ENCODE data around the gene PROCA1.
A peak's percentile ranks its signal among the peaks of the same experiment; 100 is the strongest.

PROCA1 gene

DNA sequence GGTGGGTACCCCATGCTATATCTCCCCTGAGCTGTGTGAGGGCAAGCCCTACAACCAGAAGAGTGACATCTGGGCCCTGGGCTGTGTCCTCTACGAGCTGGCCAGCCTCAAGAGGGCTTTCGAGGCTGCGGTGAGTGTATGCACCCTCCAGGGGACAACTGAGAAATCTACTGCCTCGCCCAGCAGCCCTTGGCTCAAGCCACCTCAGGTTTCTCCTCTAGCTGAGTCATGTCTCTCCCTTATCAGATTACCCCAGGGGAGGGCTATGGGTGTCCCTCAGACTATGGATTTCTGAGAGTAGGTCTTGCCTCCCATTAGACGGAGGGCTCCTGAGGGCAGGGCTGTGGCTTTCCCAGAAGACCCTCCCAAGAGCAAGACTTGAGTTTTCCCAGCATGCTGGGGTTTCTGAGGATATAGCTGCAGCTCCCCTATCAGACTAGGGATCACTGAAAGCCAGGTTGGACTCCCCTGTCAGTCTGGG is 23.6 kb upstream of the PROCA1 start:
- peaks cover 0 to 3% (median 0%) of the 10 kb centered on the region in 5 donors for H3K36me3 ChIP-seq (ENCODE audit: control insufficient read depth in 5 of 5, insufficient read depth in 5 of 5, low read length in 5 of 5)
- H3K27me3 ChIP-seq (ENCODE audit: control insufficient read depth in 5 of 5, insufficient read depth in 4 of 5, low read length in 5 of 5): no peaks in the 10 kb centered on the region
- H3K9ac ChIP-seq (ENCODE audit: low read length in 5 of 5): no peak overlapping the region
- no peak overlapping the region for H3K27ac ChIP-seq (ENCODE audit: low read depth, low read length)
- H3K9me3 ChIP-seq (ENCODE audit: control insufficient read depth in 5 of 5, low read length in 5 of 5): no peaks in the 10 kb centered on the region
- H3K4me1 ChIP-seq (ENCODE audit: control insufficient read depth in 5 of 5, insufficient read depth in 5 of 5, low read length in 5 of 5): no peaks in the 10 kb centered on the region
- no peak overlapping the region for H3K4me3 ChIP-seq (ENCODE audit: low read depth in 1 of 5, low read length in 5 of 5)

DNA sequence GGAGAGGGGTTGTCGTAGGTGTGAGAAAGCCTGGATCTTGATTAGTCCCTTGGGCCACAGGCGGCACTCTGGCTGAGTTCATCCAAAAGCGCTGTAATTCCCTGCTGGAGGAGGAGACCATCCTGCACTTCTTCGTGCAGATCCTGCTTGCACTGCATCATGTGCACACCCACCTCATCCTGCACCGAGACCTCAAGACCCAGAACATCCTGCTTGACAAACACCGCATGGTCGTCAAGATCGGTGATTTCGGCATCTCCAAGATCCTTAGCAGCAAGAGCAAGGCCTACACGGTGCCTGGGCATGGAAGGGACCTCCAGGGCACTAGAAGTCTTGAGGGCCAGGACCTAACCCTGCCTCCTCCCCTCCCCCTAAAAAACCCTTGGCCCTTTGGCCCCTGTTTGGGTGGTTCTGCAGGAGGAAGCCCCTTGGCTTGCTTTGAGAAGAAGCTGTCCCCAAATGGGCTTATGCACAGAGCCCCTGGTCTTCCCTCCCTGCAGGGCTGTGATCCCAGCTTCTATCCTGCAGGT is 23.1 kb upstream of the PROCA1 start:
- Histone ChIP-seq H3K27me3 (ENCODE audit: control insufficient read depth in 5 of 5, insufficient read depth in 4 of 5, low read length in 5 of 5) (no peaks in the 10 kb centered on the region), H3K36me3 (ENCODE audit: control insufficient read depth in 5 of 5, insufficient read depth in 5 of 5, low read length in 5 of 5) (peaks cover 0 to 3% (median 0%) of the 10 kb centered on the region in 5 donors), H3K4me1 (ENCODE audit: control insufficient read depth in 5 of 5, insufficient read depth in 5 of 5, low read length in 5 of 5) (no peaks in the 10 kb centered on the region), H3K27ac (ENCODE audit: low read depth, low read length) (no peak overlapping the region), H3K4me3 (ENCODE audit: low read depth in 1 of 5, low read length in 5 of 5) (no peak overlapping the region), H3K9me3 (ENCODE audit: control insufficient read depth in 5 of 5, low read length in 5 of 5) (no peaks in the 10 kb centered on the region), H3K9ac (ENCODE audit: low read length in 5 of 5) (no peak overlapping the region)

DNA sequence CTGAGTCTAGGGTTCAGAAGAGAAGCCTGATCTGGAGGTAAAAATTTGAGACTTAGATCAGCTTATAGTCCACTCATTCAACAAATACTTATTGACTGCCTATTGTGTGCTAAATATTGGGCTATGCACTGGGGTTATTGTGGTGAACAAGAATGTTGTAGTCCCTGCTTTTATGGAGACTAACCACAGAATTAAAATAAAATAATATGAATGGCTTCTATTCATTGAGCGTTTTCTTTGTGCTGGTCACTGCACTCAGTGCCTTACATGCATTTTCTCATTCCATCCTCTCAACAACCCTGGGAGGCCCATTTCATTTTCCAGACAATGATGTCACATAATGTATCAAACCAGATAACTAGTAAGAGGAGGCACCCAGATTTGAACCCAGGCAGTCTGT is 21.7 kb upstream of the PROCA1 start:
- Histone ChIP-seq H3K27me3 (ENCODE audit: control insufficient read depth in 5 of 5, insufficient read depth in 4 of 5, low read length in 5 of 5) (no peaks in the 10 kb centered on the region), H3K27ac (ENCODE audit: low read depth, low read length) (no peak overlapping the region), H3K4me1 (ENCODE audit: control insufficient read depth in 5 of 5, insufficient read depth in 5 of 5, low read length in 5 of 5) (peaks cover 0 to 8% (median 5%) of the 10 kb centered on the region in 5 donors), H3K9ac (ENCODE audit: low read length in 5 of 5) (no peak overlapping the region), H3K9me3 (ENCODE audit: control insufficient read depth in 5 of 5, low read length in 5 of 5) (no peaks in the 10 kb centered on the region), H3K4me3 (ENCODE audit: low read depth in 1 of 5, low read length in 5 of 5) (no peak overlapping the region), H3K36me3 (ENCODE audit: control insufficient read depth in 5 of 5, insufficient read depth in 5 of 5, low read length in 5 of 5) (peaks cover 0 to 3% (median 0%) of the 10 kb centered on the region in 5 donors)

- H3K27ac ChIP-seq (ENCODE audit: low read depth, low read length): no peak overlapping the region
- H3K4me3 ChIP-seq (ENCODE audit: low read depth in 1 of 5, low read length in 5 of 5): no peak overlapping the region
Measured at GRCh38 chr17:28729950-28730330, 18.3 kb upstream of the PROCA1 start.

DNA sequence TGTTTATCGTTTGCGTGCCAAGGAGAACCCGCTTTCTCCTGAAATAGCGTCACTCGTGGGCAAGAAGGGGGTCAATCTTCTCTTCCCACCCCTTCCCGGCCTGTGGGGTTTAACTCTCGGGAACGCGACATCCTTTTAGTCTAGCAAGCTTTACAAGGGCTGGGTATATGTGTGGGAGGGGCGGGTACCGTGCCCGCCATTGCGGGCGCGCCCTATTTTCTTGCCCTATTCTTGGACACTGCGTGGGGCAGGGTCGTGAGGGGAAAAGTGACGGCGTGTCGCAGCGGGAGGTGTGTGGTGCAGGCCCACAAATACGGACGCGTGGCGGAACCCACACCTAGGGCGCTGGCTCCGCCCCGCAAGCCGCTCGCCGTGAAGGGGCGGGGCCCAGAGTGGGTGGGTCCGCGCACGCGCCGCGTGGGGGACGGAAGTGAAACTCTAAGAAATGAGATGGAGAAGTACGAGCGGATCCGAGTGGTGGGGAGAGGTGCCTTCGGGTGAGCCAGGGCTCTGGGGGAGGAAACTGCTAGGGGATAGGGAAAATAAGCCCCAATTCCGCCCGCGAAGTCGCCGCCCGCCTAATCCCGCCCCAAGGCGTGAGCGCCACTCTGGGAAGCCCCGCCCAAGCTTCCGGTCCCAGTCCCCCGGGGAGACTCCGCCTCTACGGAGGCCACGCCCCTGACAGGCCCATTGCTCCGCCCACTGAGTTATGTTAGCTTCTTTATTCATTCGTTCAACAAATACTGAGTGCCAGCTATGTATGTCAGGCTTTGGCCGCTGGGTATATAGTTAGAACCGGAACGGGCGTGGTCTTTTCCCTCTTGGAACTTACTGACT is 16.9 kb upstream of the PROCA1 start, which contains the start of gene NEK8:
Gene NEK8, plus strand, starts transcription at position 425 of the 837 bp plus-strand sequence. Its CDS starts 26 bp downstream, at position 451.
- Histone ChIP-seq H3K36me3 (ENCODE audit: control insufficient read depth in 5 of 5, insufficient read depth in 5 of 5, low read length in 5 of 5) (peaks cover 4 to 12% (median 11%) of the 10 kb centered on the region in 5 donors), H3K4me3 (ENCODE audit: low read depth in 1 of 5, low read length in 5 of 5) (peak within 1 kb of the TSS; percentile 79 to 99 (median 91)), H3K27me3 (ENCODE audit: control insufficient read depth in 5 of 5, insufficient read depth in 4 of 5, low read length in 5 of 5) (no peaks in the 10 kb centered on the region), H3K9ac (ENCODE audit: low read length in 5 of 5) (peak within 1 kb of the TSS; percentile 41 to 95 (median 87)), H3K27ac (ENCODE audit: low read depth, low read length) (peak within 1 kb of the TSS; percentile 86), H3K9me3 (ENCODE audit: control insufficient read depth in 5 of 5, low read length in 5 of 5) (no peaks in the 10 kb centered on the region), H3K4me1 (ENCODE audit: control insufficient read depth in 5 of 5, insufficient read depth in 5 of 5, low read length in 5 of 5) (peaks cover 5 to 43% (median 36%) of the 10 kb centered on the region in 5 donors)

More at GRCh38 chr17:28729950-28730330, 18.3 kb upstream of the PROCA1 start:
- peaks cover 0 to 3% (median 0%) of the 10 kb centered on the region in 5 donors for H3K36me3 ChIP-seq (ENCODE audit: control insufficient read depth in 5 of 5, insufficient read depth in 5 of 5, low read length in 5 of 5)
- H3K4me1 ChIP-seq (ENCODE audit: control insufficient read depth in 5 of 5, insufficient read depth in 5 of 5, low read length in 5 of 5): peaks cover 5 to 40% (median 34%) of the 10 kb centered on the region in 5 donors
- no peaks in the 10 kb centered on the region for H3K27me3 ChIP-seq (ENCODE audit: control insufficient read depth in 5 of 5, insufficient read depth in 4 of 5, low read length in 5 of 5)
- H3K9me3 ChIP-seq (ENCODE audit: control insufficient read depth in 5 of 5, low read length in 5 of 5): no peaks in the 10 kb centered on the region
- H3K9ac ChIP-seq (ENCODE audit: low read length in 5 of 5): no peak overlapping the region

GRCh38 chr17:28726627-28727491 is 15.2 kb upstream of the PROCA1 start:
- peak overlapping the region; percentile 65 for H3K27ac ChIP-seq (ENCODE audit: low read depth, low read length)
- H3K27me3 ChIP-seq (ENCODE audit: control insufficient read depth in 5 of 5, insufficient read depth in 4 of 5, low read length in 5 of 5): no peaks in the 10 kb centered on the region
- peaks cover 5 to 44% (median 41%) of the 10 kb centered on the region in 5 donors for H3K4me1 ChIP-seq (ENCODE audit: control insufficient read depth in 5 of 5, insufficient read depth in 5 of 5, low read length in 5 of 5)
- H3K36me3 ChIP-seq (ENCODE audit: control insufficient read depth in 5 of 5, insufficient read depth in 5 of 5, low read length in 5 of 5): peaks cover 5 to 29% (median 25%) of the 10 kb centered on the region in 5 donors
- peak overlapping the region; percentile 41 to 95 (median 72) for H3K4me3 ChIP-seq (ENCODE audit: low read depth in 1 of 5, low read length in 5 of 5)
- peak overlapping the region in 4 of 5 donors; percentile 30 to 78 (median 66) for H3K9ac ChIP-seq (ENCODE audit: low read length in 5 of 5)
- no peaks in the 10 kb centered on the region for H3K9me3 ChIP-seq (ENCODE audit: control insufficient read depth in 5 of 5, low read length in 5 of 5)

DNA sequence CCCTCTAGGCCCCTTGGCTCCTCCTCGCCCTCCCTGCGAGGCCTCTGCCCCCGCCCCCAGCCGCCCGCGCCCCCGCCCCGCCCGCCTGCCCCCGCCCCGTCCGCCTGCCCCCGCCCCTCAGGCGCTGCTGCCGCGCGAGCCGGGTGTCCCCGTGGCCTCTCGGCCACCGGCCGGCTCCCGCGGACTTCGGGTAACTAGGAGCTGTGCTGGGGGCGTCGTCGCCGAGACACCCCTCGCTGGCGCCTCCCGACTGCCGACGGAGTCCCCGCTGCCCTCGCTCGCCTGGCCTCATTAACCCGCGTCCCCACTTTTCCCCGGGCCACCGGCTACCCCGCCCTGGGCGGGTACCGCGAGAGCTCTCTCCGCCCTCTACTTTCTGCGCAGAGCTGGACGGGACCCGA is 14.5 kb upstream of the PROCA1 start, which contains the start of gene TLCD1:
Gene TLCD1, minus strand, starts transcription at position 8 of the 401 bp plus-strand sequence. CDS start 136 bp downstream, outside the sequence.
- peaks cover 8 to 34% (median 30%) of the 10 kb centered on the region in 5 donors for H3K36me3 ChIP-seq (ENCODE audit: control insufficient read depth in 5 of 5, insufficient read depth in 5 of 5, low read length in 5 of 5)
- peaks cover 9 to 50% (median 47%) of the 10 kb centered on the region in 5 donors for H3K4me1 ChIP-seq (ENCODE audit: control insufficient read depth in 5 of 5, insufficient read depth in 5 of 5, low read length in 5 of 5)
- peak within 1 kb of the TSS; percentile 65 for H3K27ac ChIP-seq (ENCODE audit: low read depth, low read length)
- H3K4me3 ChIP-seq (ENCODE audit: low read depth in 1 of 5, low read length in 5 of 5): peak within 1 kb of the TSS; percentile 41 to 95 (median 72)
- H3K9ac ChIP-seq (ENCODE audit: low read length in 5 of 5): peak within 1 kb of the TSS in 4 of 5 donors; percentile 58 to 78 (median 71)
- no peaks in the 10 kb centered on the region for H3K27me3 ChIP-seq (ENCODE audit: control insufficient read depth in 5 of 5, insufficient read depth in 4 of 5, low read length in 5 of 5)
- no peaks in the 10 kb centered on the region for H3K9me3 ChIP-seq (ENCODE audit: control insufficient read depth in 5 of 5, low read length in 5 of 5)

- H3K4me1 ChIP-seq (ENCODE audit: control insufficient read depth in 5 of 5, insufficient read depth in 5 of 5, low read length in 5 of 5): peaks cover 9 to 55% (median 52%) of the 10 kb centered on the region in 5 donors
- peak overlapping the region in 4 of 5 donors; percentile 51 to 76 (median 66) for H3K9ac ChIP-seq (ENCODE audit: low read length in 5 of 5)
- no peaks in the 10 kb centered on the region for H3K9me3 ChIP-seq (ENCODE audit: control insufficient read depth in 5 of 5, low read length in 5 of 5)
- H3K27ac ChIP-seq (ENCODE audit: low read depth, low read length): peak overlapping the region; percentile 54
- peaks cover 8 to 34% (median 30%) of the 10 kb centered on the region in 5 donors for H3K36me3 ChIP-seq (ENCODE audit: control insufficient read depth in 5 of 5, insufficient read depth in 5 of 5, low read length in 5 of 5)
- H3K27me3 ChIP-seq (ENCODE audit: control insufficient read depth in 5 of 5, insufficient read depth in 4 of 5, low read length in 5 of 5): no peaks in the 10 kb centered on the region
- H3K4me3 ChIP-seq (ENCODE audit: low read depth in 1 of 5, low read length in 5 of 5): peak overlapping the region; percentile 35 to 95 (median 60)
Measured at GRCh38 chr17:28725660-28726225, 14.1 kb upstream of the PROCA1 start.

DNA sequence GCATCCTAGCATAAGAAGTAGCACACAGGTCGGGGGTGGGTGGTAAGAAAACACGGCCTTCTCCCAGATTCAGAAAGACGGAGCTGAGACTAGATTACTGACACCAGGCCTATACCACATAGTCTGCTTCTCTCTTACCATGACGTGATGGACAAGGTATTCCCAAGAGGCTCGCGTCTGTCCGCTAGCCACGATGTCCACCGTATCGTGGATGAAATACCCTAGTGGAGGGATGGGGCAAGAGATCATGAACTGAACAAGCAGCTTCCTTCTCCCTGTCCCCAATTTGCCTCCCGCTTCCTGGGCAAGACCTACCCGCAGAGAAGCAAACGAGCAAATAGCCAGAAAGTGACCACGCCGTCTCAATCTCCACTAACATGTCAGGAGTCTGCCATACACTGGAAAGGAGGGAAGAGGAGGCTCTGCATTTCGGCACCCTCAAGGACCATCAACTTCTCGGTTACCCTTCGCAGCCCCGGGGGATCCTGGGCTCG is 13.5 kb upstream of the PROCA1 start:
- peak overlapping the region in 4 of 5 donors; percentile 51 to 76 (median 66) for H3K9ac ChIP-seq (ENCODE audit: low read length in 5 of 5)
- peaks cover 8 to 34% (median 30%) of the 10 kb centered on the region in 5 donors for H3K36me3 ChIP-seq (ENCODE audit: control insufficient read depth in 5 of 5, insufficient read depth in 5 of 5, low read length in 5 of 5)

More for the DNA sequence above, 13.5 kb upstream of the PROCA1 start:
- Histone ChIP-seq H3K4me3 (ENCODE audit: low read depth in 1 of 5, low read length in 5 of 5) (peak overlapping the region; percentile 35 to 95 (median 60)), H3K27me3 (ENCODE audit: control insufficient read depth in 5 of 5, insufficient read depth in 4 of 5, low read length in 5 of 5) (no peaks in the 10 kb centered on the region), H3K4me1 (ENCODE audit: control insufficient read depth in 5 of 5, insufficient read depth in 5 of 5, low read length in 5 of 5) (peaks cover 11 to 60% (median 58%) of the 10 kb centered on the region in 5 donors), H3K27ac (ENCODE audit: low read depth, low read length) (peak overlapping the region; percentile 54), H3K9me3 (ENCODE audit: control insufficient read depth in 5 of 5, low read length in 5 of 5) (no peaks in the 10 kb centered on the region)

Data from subcutaneous abdominal adipose tissue (tissue), 5 donors.